ENCODE data around the gene CRADD. TPM values are rescaled to one million over a fixed set of nuclear protein-coding genes. Genes with fewer than 3 reads are reported as not detected.

The CRADD gene
- total and polyA plus RNA-seq, 2 of the 4 experiments (the other 2 are of a cell fraction) = 11.1 to 14.0 TPM

DNA sequence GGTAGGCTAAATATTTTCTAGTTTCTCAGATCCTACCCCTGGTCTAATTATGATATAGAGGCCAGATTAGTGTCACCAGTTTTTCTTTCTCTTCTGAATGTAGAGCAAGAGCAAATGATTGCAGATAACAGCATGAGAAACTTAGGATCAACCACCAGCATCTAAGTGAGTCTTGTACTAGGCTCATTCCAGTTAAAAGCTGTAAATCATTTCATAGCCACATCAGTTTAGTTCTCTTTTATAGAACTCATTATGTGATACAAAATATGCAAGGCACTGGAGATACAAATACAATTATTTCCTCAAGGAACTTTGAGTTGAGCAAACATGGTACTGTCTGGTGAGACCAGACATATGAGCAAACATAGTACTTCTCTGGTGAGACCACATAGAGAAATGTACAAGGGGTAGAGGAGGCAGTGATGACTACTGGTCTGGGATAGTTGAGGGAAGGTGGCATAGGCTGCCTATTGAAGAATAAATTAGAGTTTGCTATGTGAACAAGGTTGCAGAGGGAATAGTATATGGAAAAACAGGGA is 59.5 kb downstream of the CRADD start:
- no peaks in the 10 kb centered on the region for H3K36me3 ChIP-seq (ENCODE audit: control insufficient read depth, insufficient read depth, low read length)
- BruUV-seq (replicated peaks) = no TSS peak
- no peak overlapping the region for H3K18ac ChIP-seq (ENCODE audit: low read depth, low read length)
- POLR2A ChIA-PET (ENCODE audit: unreplicated experiment) = no interaction called here
- CTCF ChIA-PET = interaction anchor here (0.6 kb wide), 1 partner anchor 123 kb away, joined by 3 read pairs; no protein-coding TSS in a partner anchor
- H2AFZ ChIP-seq (replicated peaks; ENCODE audit: low read length, poor library complexity) = no peak overlapping the region
- H2BK120ac ChIP-seq (ENCODE audit: low read depth, low read length) = no peak overlapping the region
- ATAC-seq (ENCODE audit: low read depth) (no peak), DNase-seq (no peak)
- H2AK9ac ChIP-seq (replicated peaks; ENCODE audit: low read depth, low read length, poor library complexity) = no peak overlapping the region
- H3K4me2 ChIP-seq (ENCODE audit: low read depth, low read length) = no peak overlapping the region
- no peak overlapping the region for H3K14ac ChIP-seq (replicated peaks; ENCODE audit: low read depth, low read length)
- no peak for TF ChIP-seq MAZ (IDR thresholded peaks at IDR 0.05; ENCODE audit: borderline replicate concordance, low read depth, low read length)
- TF ChIP-seq POLR2A (IDR thresholded peaks at IDR 0.05; ENCODE audit: low read depth, low read length) = no peak
- TF ChIP-seq BHLHE40 (IDR thresholded peaks at IDR 0.05; ENCODE audit: low read depth, low read length) = no peak
- TF ChIP-seq MXI1 (IDR thresholded peaks at IDR 0.05; ENCODE audit: borderline replicate concordance, low read depth, low read length) = no peak
- no peak for TF ChIP-seq SMC3 (IDR thresholded peaks at IDR 0.05; ENCODE audit: low read depth, low read length)
- in situ Hi-C loops (cut with MboI; ENCODE audit: low sequenced_read_pairs) = no loop called here
- dilution Hi-C loops (cut with HindIII; ENCODE audit: low sequenced_read_pairs, unreplicated experiment) = no loop called here
- no peak overlapping the region for H2BK15ac ChIP-seq (ENCODE audit: low read depth, low read length)
- no peaks in the 10 kb centered on the region for H3K9me3 ChIP-seq (ENCODE audit: control insufficient read depth, insufficient read depth, low read length)
- H2BK5ac ChIP-seq (ENCODE audit: low read depth, low read length, poor library complexity, severe bottlenecking) = no peak overlapping the region
- H3K79me1 ChIP-seq (ENCODE audit: low read depth in 1 of 2, low read length in 2 of 2) = no peaks in the 10 kb centered on the region
- no peak overlapping the region for H4K8ac ChIP-seq (ENCODE audit: low read depth in 2 of 2, low read length in 2 of 2)
- no peak overlapping the region for H2AK5ac ChIP-seq (ENCODE audit: low read depth, low read length)
- no peak overlapping the region for H4K5ac ChIP-seq (ENCODE audit: low read depth, low read length)
- H3K56ac ChIP-seq (ENCODE audit: extremely low read depth, insufficient read depth, low read length) = no peak overlapping the region
- H3K27ac ChIP-seq (ENCODE audit: insufficient read depth, low read length) = no peak overlapping the region
- H3K4me1 ChIP-seq (ENCODE audit: control insufficient read depth, insufficient read depth, low read length) = peaks cover 5% of the 10 kb centered on the region
- no peaks in the 10 kb centered on the region for H3K27me3 ChIP-seq (ENCODE audit: control insufficient read depth, insufficient read depth, low read length)
- no peak overlapping the region for H3K4me3 ChIP-seq (ENCODE audit: insufficient read depth, low read depth, low read length)
- H4K20me1 ChIP-seq (ENCODE audit: insufficient read depth, low read length) = no peaks in the 10 kb centered on the region
- H4K91ac ChIP-seq (ENCODE audit: insufficient read depth, low read depth, low read length) = no peak overlapping the region
- no peak overlapping the region for H2BK20ac ChIP-seq (ENCODE audit: low read depth, low read length)
- no peak overlapping the region for H3K23ac ChIP-seq (ENCODE audit: low read depth, low read length)
- H3K9ac ChIP-seq (ENCODE audit: low read depth, low read length) = no peak overlapping the region
- H3K9me1 ChIP-seq (ENCODE audit: insufficient read depth, low read length) = no peaks in the 10 kb centered on the region
- intact Hi-C loops (cut with micrococcal nuclease) = no loop called here
- no peak overlapping the region for H3K4ac ChIP-seq (ENCODE audit: low read depth, low read length)

Data from IMR-90 (cell line).